Panc1 (cell line): Measurements from ENCODE around the gene LACC1. TPM values are rescaled to one million over a fixed set of nuclear protein-coding genes. Genes with fewer than 3 reads are reported as not detected.

Experiments
- ATAC-seq: fragments of 200-7000 bp; cut with Tn5 transposase; 2 replicates; pipeline ENCODE4 v1.9.1; 2020; ENCODE audit warnings: mild to moderate bottlenecking, moderate library complexity
- BruUV-seq: library from RNA; stranded (reverse); fragments of 400-500 nt; replicated peaks from 2 replicates; lab custom pipeline; 2021; lab: Mats Ljungman, UMichigan
- CTCF ChIA-PET: fragments of 300-600 bp; sonication (Branson Sonifier 250); formaldehyde crosslinking; loops from one replicate; lab custom pipeline; 2022; ENCODE audit warnings: antibody characterized with exemption; lab: Charles Lee
- POLR2A ChIA-PET: fragments of 300-600 bp; sonication (Branson Sonifier 250); formaldehyde crosslinking; loops from one replicate; lab custom pipeline; 2022; ENCODE audit warnings: antibody characterized with exemption; lab: Charles Lee
- DNase-seq: peaks from one replicate; pipeline ENCODE4 v3.0.0-alpha.2; 2010; ENCODE audit warnings: low read depth, low spot score
- H3K27ac ChIP-seq: 2 replicates; pipeline ENCODE4 v1.5.1; 2011; ENCODE audit warnings: mild to moderate bottlenecking, low read length, inconsistent platforms
- H3K27me3 ChIP-seq: fragments of 200-500 bp; sonication (Bioruptor generic); 2 replicates; pipeline ENCODE4 v1.6.0; 2014; ENCODE audit warnings: low read length, inconsistent platforms; ENCODE audit not compliant: control insufficient read depth, insufficient read depth
- H3K36me3 ChIP-seq: fragments of 200-500 bp; sonication (Bioruptor generic); 2 replicates; pipeline ENCODE4 v1.5.1; 2014; ENCODE audit warnings: inconsistent platforms, mild to moderate bottlenecking, low read length, moderate library complexity; ENCODE audit not compliant: control insufficient read depth, insufficient read depth
- H3K4me1 ChIP-seq: 2 replicates; pipeline ENCODE4 v1.5.1; 2011; ENCODE audit warnings: inconsistent platforms, mild to moderate bottlenecking, low read length, moderate library complexity; ENCODE audit not compliant: control insufficient read depth, insufficient read depth
- H3K4me3 ChIP-seq, 2 experiments: 2 replicates each; pipeline ENCODE4 v1.5.1; 2011 to 2012; ENCODE audit warnings: low read depth in 2 of 2, low read length in 2 of 2, mild to moderate bottlenecking in 2 of 2, inconsistent platforms in 1 of 2, moderate library complexity in 1 of 2
- H3K9me3 ChIP-seq: fragments of 200-500 bp; sonication (Bioruptor generic); 2 replicates; pipeline ENCODE4 v1.5.1; 2014; ENCODE audit warnings: low read depth, mild to moderate bottlenecking, inconsistent platforms, low read length, moderate library complexity; ENCODE audit not compliant: control insufficient read depth, insufficient read depth
- CTCF ChIP-seq: fragments of 450-650 bp; IDR thresholded peaks from 2 replicates; pipeline ENCODE4 v1.5.1; 2017; ENCODE audit warnings: mild to moderate bottlenecking
- POLR2AphosphoS5 ChIP-seq: IDR thresholded peaks from 2 replicates; pipeline ENCODE4 v1.6.1; 2012; ENCODE audit warnings: mild to moderate bottlenecking, low read depth, low read length, moderate library complexity
- SIN3A ChIP-seq: IDR thresholded peaks from 2 replicates; pipeline ENCODE4 v1.6.1; 2012; ENCODE audit warnings: low read depth, mild to moderate bottlenecking, low read length, moderate library complexity, borderline replicate concordance; ENCODE audit not compliant: insufficient read depth
- TCF7L2 ChIP-seq: IDR thresholded peaks from 2 replicates; pipeline ENCODE4 v1.6.1; 2011; ENCODE audit warnings: mild to moderate bottlenecking, low read depth, low read length, inconsistent platforms
- in situ Hi-C: cut with HindIII; loops from 2 replicates; pipeline ENCODE4 v1.10.0; 2016; ENCODE audit warnings: low sequenced_read_pairs, low pct_unique_long_range_greater_than_20kb
- intact Hi-C: fragments of 100-400 bp; cut with micrococcal nuclease; formaldehyde crosslinking; loops from one replicate; pipeline ENCODE4 v1.10.0; 2022; ENCODE audit not compliant: unreplicated experiment
- total RNA-seq: library from RNA; stranded (reverse); gene quantifications from one replicate; pipeline ENCODE4 v1.2.1, GENCODE V29; 2021; ENCODE audit not compliant: unreplicated experiment
- TF ChIP-seq, protein P1 (sequence below), 2 experiments: IDR thresholded peaks; 2 replicates each; pipeline ENCODE4 v1.6.1; 2011 to 2012; ENCODE audit warnings: low read depth in 2 of 2, control low read depth in 1 of 2, low read length in 1 of 2, mild to moderate bottlenecking in 1 of 2, moderate library complexity in 1 of 2; ENCODE audit not compliant: insufficient read depth in 1 of 2

LACC1 gene
- total RNA-seq, 1 experiment from 2014 or later, result 2.1 TPM

DNA sequence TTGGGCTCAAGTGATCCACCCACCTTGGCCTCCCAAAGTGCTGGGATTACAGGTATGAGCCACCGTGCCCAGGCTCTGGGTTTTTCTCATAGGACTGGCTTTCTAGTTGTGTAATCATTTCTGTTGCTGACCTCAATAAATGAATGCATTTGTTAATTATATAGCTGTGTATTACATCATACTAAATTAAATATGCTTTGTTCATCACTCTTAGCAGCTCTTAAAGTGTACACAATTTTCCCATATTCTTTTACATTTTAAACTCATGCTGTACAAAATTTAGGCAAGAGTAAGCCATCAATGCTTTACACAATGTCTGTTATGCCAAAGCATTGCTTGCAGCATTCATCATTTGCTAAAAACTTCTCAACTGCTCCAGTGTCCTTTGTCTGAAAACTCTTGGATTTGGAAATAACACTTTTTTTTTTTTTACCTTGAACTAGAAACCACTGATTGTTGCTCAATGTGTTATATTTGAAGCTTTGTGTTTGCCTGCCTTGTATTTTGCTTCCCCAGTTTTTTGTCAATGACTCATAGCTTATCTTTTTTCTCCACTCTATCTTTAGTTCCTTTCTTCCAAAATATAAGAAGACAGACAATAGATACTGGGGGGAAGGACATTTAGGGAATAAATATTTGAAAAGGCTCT lies 31.6 kb upstream of the LACC1 start:
- Histone ChIP-seq H3K9me3 (no peaks in the 10 kb centered on the region), H3K27ac (no peak overlapping the region), H3K4me3 (no peak overlapping the region), H3K36me3 (no peaks in the 10 kb centered on the region), H3K27me3 (no peaks in the 10 kb centered on the region), H3K4me1 (no peaks in the 10 kb centered on the region)
- in situ Hi-C loops, result no loop called here
- POLR2A ChIA-PET, result no interaction called here
- BruUV-seq, result no TSS peak
- ATAC-seq (no peak), DNase-seq (no peak)
- CTCF ChIA-PET, result no interaction called here
- intact Hi-C loops, result no loop called here
- TF ChIP-seq CTCF (no peak), SIN3A (no peak), TCF7L2 (no peak), POLR2AphosphoS5 (no peak)
- TF ChIP-seq, protein P1, sequence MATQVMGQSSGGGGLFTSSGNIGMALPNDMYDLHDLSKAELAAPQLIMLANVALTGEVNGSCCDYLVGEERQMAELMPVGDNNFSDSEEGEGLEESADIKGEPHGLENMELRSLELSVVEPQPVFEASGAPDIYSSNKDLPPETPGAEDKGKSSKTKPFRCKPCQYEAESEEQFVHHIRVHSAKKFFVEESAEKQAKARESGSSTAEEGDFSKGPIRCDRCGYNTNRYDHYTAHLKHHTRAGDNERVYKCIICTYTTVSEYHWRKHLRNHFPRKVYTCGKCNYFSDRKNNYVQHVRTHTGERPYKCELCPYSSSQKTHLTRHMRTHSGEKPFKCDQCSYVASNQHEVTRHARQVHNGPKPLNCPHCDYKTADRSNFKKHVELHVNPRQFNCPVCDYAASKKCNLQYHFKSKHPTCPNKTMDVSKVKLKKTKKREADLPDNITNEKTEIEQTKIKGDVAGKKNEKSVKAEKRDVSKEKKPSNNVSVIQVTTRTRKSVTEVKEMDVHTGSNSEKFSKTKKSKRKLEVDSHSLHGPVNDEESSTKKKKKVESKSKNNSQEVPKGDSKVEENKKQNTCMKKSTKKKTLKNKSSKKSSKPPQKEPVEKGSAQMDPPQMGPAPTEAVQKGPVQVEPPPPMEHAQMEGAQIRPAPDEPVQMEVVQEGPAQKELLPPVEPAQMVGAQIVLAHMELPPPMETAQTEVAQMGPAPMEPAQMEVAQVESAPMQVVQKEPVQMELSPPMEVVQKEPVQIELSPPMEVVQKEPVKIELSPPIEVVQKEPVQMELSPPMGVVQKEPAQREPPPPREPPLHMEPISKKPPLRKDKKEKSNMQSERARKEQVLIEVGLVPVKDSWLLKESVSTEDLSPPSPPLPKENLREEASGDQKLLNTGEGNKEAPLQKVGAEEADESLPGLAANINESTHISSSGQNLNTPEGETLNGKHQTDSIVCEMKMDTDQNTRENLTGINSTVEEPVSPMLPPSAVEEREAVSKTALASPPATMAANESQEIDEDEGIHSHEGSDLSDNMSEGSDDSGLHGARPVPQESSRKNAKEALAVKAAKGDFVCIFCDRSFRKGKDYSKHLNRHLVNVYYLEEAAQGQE (IDR thresholded peaks at IDR 0.05; ENCODE audit: insufficient read depth in 1 of 2, low read depth in 2 of 2, low read length in 1 of 2), result no peak

- Histone ChIP-seq H3K36me3 (no peaks in the 10 kb centered on the region), H3K9me3 (no peaks in the 10 kb centered on the region), H3K4me1 (no peaks in the 10 kb centered on the region), H3K4me3 (no peak overlapping the region), H3K27ac (no peak overlapping the region), H3K27me3 (no peaks in the 10 kb centered on the region)
- TF ChIP-seq CTCF, result no peak
- no peak for TF ChIP-seq POLR2AphosphoS5
- TF ChIP-seq SIN3A, result no peak
- POLR2A ChIA-PET, result no interaction called here
- ATAC-seq, result no peak
- CTCF ChIA-PET, result no interaction called here
- no TSS peak for BruUV-seq
- intact Hi-C loops, result no loop called here
- no peak for DNase-seq
- in situ Hi-C loops, result no loop called here
These were observed 28.8 kb upstream of the LACC1 start for GRCh38 chr13:43850873-43851272.
